ENCODE results near the gene MALT1.

- no peak for TF ChIP-seq CTCF (IDR thresholded peaks at IDR 0.05)
- no peak for TF ChIP-seq POLR2A (IDR thresholded peaks at IDR 0.05)
- no peak for TF ChIP-seq POLR2AphosphoS5 (IDR thresholded peaks at IDR 0.05)
Measured at GRCh38 chr18:58640428-58640805, 30.8 kb upstream of the MALT1 start.
